Mucosa of descending colon (tissue), 3 donors: ENCODE measurements around the gene ENTPD6. TPM values are rescaled to one million over a fixed set of nuclear protein-coding genes. Genes with fewer than 3 reads are reported as not detected.

ENCODE experiments used
- ATAC-seq: fragments of 200-7000 bp; cut with Tn5 transposase; one replicate; pipeline ENCODE4 v1.9.1; 2020; ENCODE audit warnings: mild to moderate bottlenecking, moderate library complexity
- DNase-seq, 3 donors: peaks; one replicate each; pipeline ENCODE4 v3.0.0-alpha.2; 2020
- H3K36me3 ChIP-seq: fragments of 200-600 bp; one replicate; pipeline ENCODE4 v1.8.0; 2021; ENCODE audit warnings: low read depth, mild to moderate bottlenecking
- H3K4me1 ChIP-seq: fragments of 200-600 bp; one replicate; pipeline ENCODE4 v1.8.0; 2021; ENCODE audit warnings: low read depth, mild to moderate bottlenecking
- H3K4me3 ChIP-seq: fragments of 200-600 bp; one replicate; pipeline ENCODE4 v1.8.0; 2021; ENCODE audit warnings: mild to moderate bottlenecking
- H3K9me3 ChIP-seq: fragments of 200-600 bp; one replicate; pipeline ENCODE4 v1.8.0; 2021; ENCODE audit warnings: mild to moderate bottlenecking
- intact Hi-C, 2 donors: fragments of 100-400 bp; cut with DNase I in 1 of 2; cut with micrococcal nuclease in 1 of 2; formaldehyde crosslinking; loops; one replicate each; pipeline versions ENCODE4 v1.11.0 to v1.11.1; 2022; cut with DNase I, micrococcal nuclease
- total RNA-seq, 3 donors: library from RNA; stranded (reverse); fragmentation: NEBNext Ultra II Directional in 2 of 3; extraction: Animal tissue kit (Norgen Biotek cat#: 25700) in 2 of 3; gene quantifications; one replicate each; pipeline versions ENCODE4 v1.2.1 to v1.2.4, GENCODE V29; 2021 to 2023
- TF ChIP-seq, protein P1 (sequence below): fragments of 200-600 bp; IDR thresholded peaks from one replicate; pipeline ENCODE4 v1.8.0; 2022; ENCODE audit warnings: antibody characterized with exemption, mild to moderate bottlenecking
- donor health status: DM: no; HTN: no; CAD: no; lungs with moderate emphysema.
- donor health status: DM: no; HTN: no; CAD: no.
- donor health status: DM: no; HTN: yes; CAD: no.

ENTPD6 gene
- total RNA-seq, 3 donors from 2014 or later = 114 to 191 (median 140) TPM

DNA sequence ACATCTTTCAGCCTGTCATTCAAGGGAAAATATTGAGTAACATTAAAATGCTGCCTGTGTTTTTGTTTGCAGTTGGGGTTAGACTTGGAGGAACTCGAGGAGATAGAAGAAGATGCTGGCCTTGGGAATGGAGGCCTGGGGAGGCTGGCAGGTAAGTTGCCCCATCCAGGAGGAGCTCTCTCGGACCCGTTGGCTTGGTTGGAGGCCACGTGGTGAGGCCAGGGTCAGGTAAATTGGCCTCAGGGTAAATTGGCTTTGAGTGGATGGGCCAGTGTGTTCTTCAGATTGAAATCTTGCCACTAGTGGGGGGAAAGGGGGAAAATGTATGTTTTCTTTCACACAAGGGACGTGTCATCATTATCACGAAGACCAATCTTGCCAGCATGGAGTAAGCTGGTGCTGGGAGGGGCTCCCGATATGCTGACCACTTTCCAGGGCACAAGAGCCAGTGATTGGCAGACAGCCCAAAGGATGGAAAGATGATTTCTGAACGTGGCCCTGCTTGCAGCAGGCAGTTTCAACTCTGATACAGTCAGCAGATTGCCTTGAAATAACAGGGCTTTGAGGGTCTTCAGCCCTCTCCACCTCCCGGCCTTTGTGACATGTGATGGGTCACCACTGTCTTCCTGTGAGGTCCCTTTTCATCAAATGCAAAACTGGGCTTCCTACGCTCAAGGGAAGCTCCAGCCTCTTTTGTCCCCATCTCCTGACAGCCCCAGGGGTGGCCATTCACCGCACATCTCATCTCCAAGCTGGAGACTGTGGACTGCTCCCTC is 73.7 kb downstream of the ENTPD6 start:
- DNase-seq (no peak), ATAC-seq (no peak)
- Histone ChIP-seq H3K4me1 (no peaks in the 10 kb centered on the region), H3K36me3 (peaks cover 12% of the 10 kb centered on the region), H3K9me3 (no peaks in the 10 kb centered on the region), H3K4me3 (no peak overlapping the region)
- TF ChIP-seq, protein P1, sequence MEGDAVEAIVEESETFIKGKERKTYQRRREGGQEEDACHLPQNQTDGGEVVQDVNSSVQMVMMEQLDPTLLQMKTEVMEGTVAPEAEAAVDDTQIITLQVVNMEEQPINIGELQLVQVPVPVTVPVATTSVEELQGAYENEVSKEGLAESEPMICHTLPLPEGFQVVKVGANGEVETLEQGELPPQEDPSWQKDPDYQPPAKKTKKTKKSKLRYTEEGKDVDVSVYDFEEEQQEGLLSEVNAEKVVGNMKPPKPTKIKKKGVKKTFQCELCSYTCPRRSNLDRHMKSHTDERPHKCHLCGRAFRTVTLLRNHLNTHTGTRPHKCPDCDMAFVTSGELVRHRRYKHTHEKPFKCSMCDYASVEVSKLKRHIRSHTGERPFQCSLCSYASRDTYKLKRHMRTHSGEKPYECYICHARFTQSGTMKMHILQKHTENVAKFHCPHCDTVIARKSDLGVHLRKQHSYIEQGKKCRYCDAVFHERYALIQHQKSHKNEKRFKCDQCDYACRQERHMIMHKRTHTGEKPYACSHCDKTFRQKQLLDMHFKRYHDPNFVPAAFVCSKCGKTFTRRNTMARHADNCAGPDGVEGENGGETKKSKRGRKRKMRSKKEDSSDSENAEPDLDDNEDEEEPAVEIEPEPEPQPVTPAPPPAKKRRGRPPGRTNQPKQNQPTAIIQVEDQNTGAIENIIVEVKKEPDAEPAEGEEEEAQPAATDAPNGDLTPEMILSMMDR = no peak
- intact Hi-C loops = no loop called here

DNA sequence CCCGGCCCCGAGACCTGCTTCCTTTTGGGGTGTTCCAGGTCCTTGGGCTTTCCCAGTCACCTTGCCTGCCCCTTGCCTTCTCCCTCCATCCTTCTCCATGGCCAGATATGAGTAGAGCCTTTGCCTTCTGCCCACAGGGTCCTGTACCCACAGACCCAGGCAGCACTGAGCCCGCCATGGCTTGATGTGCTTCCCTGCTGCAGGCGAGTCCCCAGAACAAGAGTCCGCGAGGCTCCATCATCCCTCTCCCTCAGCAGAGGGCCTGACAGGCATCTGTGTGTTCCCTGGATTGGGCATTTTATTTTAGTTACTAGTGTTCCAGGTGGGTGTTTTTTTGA is 74.3 kb downstream of the ENTPD6 start:
- Histone ChIP-seq H3K9me3 (no peaks in the 10 kb centered on the region), H3K36me3 (peaks cover 17% of the 10 kb centered on the region), H3K4me3 (no peak overlapping the region), H3K4me1 (no peaks in the 10 kb centered on the region)
- TF ChIP-seq, protein P1 = no peak
- DNase-seq = peak in 1 of 3 donors; percentile 25
- intact Hi-C loops = no loop called here
- no peak for ATAC-seq

GRCh38 chr20:25270829-25271251 is 75.3 kb downstream of the ENTPD6 start:
- ATAC-seq (peak; percentile 71), DNase-seq (peak in 2 of 3 donors; percentile 24 to 46)
- H3K4me3 ChIP-seq = no peak overlapping the region
- H3K36me3 ChIP-seq = peaks cover 22% of the 10 kb centered on the region
- TF ChIP-seq, protein P1 = no peak
- H3K4me1 ChIP-seq = no peaks in the 10 kb centered on the region
- intact Hi-C loops = no loop called here
- no peaks in the 10 kb centered on the region for H3K9me3 ChIP-seq

DNA sequence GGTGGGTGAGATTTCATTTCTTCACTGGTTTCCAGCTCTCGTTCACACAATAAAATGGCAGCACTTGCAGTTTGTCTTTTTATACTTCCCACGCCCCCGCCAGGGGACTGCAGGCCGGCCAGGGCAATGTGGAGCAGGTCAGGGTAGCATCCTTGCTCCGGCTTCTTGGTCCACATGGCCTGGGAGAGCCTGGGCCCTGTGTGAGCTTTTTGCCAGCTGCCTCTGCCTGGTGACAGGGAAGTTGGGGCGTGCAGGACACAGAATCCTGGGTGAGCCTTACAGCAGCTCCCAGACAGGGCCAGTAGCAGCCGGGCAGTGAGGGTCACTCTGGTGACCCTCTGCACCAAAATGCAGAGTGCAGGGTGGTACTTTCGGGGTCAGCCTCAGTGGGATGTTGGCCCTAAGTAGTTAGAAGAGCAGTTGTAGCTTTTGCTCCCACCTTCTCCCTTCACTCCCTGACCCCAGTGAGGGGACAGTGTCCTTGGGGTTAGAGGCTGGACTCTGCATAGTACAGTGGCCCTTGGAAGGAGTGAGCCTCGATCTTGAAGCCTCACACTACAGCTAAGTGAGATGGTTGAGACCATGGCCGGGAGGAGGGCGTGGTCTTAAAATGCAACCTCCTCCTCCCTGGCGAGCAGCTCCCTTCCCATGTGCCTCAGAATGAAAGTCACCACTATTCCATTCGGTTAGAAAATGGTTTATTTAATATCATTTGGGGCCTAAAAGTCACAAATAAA is 76.1 kb downstream of the ENTPD6 start:
- peaks cover 22% of the 10 kb centered on the region for H3K36me3 ChIP-seq
- intact Hi-C loops = no loop called here
- TF ChIP-seq, protein P1 = no peak
- no peaks in the 10 kb centered on the region for H3K4me1 ChIP-seq
- no peak overlapping the region for H3K4me3 ChIP-seq
- no peaks in the 10 kb centered on the region for H3K9me3 ChIP-seq
- peak in 1 of 3 donors; percentile 30 for DNase-seq
- no peak for ATAC-seq

DNA sequence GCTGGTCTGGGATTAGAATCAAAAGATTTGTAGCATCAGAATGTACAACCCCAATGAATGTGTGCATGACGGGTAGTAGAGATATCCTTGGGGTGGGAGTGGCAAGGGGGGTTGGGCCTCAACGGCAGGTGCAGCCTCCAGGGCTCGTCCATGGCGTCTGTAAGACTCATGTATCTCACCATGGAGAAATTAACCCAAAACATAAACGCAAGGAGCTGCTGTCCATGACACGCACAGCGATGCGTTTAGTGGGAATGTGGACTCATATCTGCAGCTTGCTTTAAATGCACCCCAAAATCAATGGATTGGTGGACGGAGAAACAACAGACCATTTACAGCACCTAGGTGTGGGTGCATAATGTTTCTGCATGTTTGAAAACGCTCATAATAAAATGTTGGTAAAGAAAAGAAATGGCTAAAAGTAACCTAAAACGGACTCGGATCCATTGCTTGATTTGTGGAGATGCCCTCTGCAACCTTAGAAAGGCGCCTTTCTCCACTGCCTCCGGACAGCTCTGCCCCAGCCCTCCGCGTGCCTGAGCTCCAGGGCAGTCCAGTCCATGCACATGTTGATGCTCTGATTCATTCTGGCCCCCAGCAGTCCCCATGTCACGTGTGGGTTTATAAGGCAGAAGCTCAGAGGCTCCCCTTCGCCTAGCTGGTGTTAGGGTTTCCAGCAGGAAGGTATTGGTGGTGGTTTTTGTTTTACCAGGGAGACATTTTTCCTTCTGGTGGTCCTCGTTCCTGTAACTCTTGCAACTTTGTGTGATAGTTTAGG is 76.9 kb downstream of the ENTPD6 start:
- Histone ChIP-seq H3K36me3 (peaks cover 24% of the 10 kb centered on the region), H3K4me3 (no peak overlapping the region), H3K9me3 (no peaks in the 10 kb centered on the region), H3K4me1 (no peaks in the 10 kb centered on the region)
- no peak for ATAC-seq
- TF ChIP-seq, protein P1 = no peak
- DNase-seq = no peak
- intact Hi-C loops = no loop called here
